Measurements from ENCODE around the gene HTATSF1. TPM values are rescaled to one million over a fixed set of nuclear protein-coding genes. Genes with fewer than 3 reads are reported as not detected.

Gene HTATSF1
- total RNA-seq, 2 donors from 2014 or later: 61.5 to 76.2 TPM

GRCh38 chrX:136529795-136530194, 32.4 kb downstream of the HTATSF1 start:
- DNase-seq (ENCODE audit: low spot score): no peak
- no peak for TF ChIP-seq CTCF (IDR thresholded peaks at IDR 0.05)
- Histone ChIP-seq H3K4me3 (no peak overlapping the region), H3K36me3 (no peaks in the 10 kb centered on the region), H3K4me1 (peaks cover 0 to 3% of the 10 kb centered on the region in 2 donors), H3K9me3 (no peaks in the 10 kb centered on the region), H3K27me3 (no peaks in the 10 kb centered on the region), H3K27ac (no peak overlapping the region)

GRCh38 chrX:136531951-136532350, 34.6 kb downstream of the HTATSF1 start, which contains the start of gene VGLL1:
Gene VGLL1 (plus strand): TSS chrX:136532215. CDS start chrX:136536021, 3,806 bp downstream.
- Histone ChIP-seq H3K27ac (no peak within 1 kb of the TSS), H3K27me3 (no peaks in the 10 kb centered on the region), H3K4me3 (no peak within 1 kb of the TSS), H3K36me3 (no peaks in the 10 kb centered on the region), H3K9me3 (no peaks in the 10 kb centered on the region), H3K4me1 (no peaks in the 10 kb centered on the region)
- DNase-seq (ENCODE audit: low spot score): no peak
- no peak for TF ChIP-seq CTCF (IDR thresholded peaks at IDR 0.05)

- no peak overlapping the region for H3K27ac ChIP-seq
- DNase-seq (ENCODE audit: low spot score): no peak
- H3K9me3 ChIP-seq: no peaks in the 10 kb centered on the region
- TF ChIP-seq CTCF (IDR thresholded peaks at IDR 0.05): no peak
- H3K4me3 ChIP-seq: no peak overlapping the region
- H3K36me3 ChIP-seq: no peaks in the 10 kb centered on the region
- no peaks in the 10 kb centered on the region for H3K27me3 ChIP-seq
- no peaks in the 10 kb centered on the region for H3K4me1 ChIP-seq
Measured at GRCh38 chrX:136534131-136534530, 36.7 kb downstream of the HTATSF1 start.

- Histone ChIP-seq H3K27me3 (no peaks in the 10 kb centered on the region), H3K36me3 (no peaks in the 10 kb centered on the region), H3K9me3 (no peaks in the 10 kb centered on the region), H3K4me3 (no peak overlapping the region), H3K27ac (no peak overlapping the region), H3K4me1 (no peaks in the 10 kb centered on the region)
- DNase-seq (ENCODE audit: low spot score): no peak
- TF ChIP-seq CTCF (IDR thresholded peaks at IDR 0.05): no peak
Measured at GRCh38 chrX:136538811-136539210, 41.4 kb downstream of the HTATSF1 start.

- Histone ChIP-seq H3K27ac (no peak overlapping the region), H3K9me3 (no peaks in the 10 kb centered on the region), H3K27me3 (no peaks in the 10 kb centered on the region), H3K4me3 (no peak overlapping the region), H3K4me1 (no peaks in the 10 kb centered on the region), H3K36me3 (no peaks in the 10 kb centered on the region)
- DNase-seq (ENCODE audit: low spot score): no peak
- TF ChIP-seq CTCF (IDR thresholded peaks at IDR 0.05): no peak
Measured at GRCh38 chrX:136540226-136540625, 42.8 kb downstream of the HTATSF1 start.

GRCh38 chrX:136541294-136541693, 43.9 kb downstream of the HTATSF1 start:
- Histone ChIP-seq H3K4me1 (no peaks in the 10 kb centered on the region), H3K4me3 (no peak overlapping the region), H3K27ac (no peak overlapping the region), H3K27me3 (no peaks in the 10 kb centered on the region), H3K9me3 (no peaks in the 10 kb centered on the region), H3K36me3 (no peaks in the 10 kb centered on the region)
- no peak for DNase-seq (ENCODE audit: low spot score)
- no peak for TF ChIP-seq CTCF (IDR thresholded peaks at IDR 0.05)

Data from right atrium auricular region (tissue), 2 donors.